Myocyte (in vitro differentiated cells): Measurements from ENCODE around the gene SARS1. TPM values are rescaled to one million over a fixed set of nuclear protein-coding genes. Genes with fewer than 3 reads are reported as not detected.

Source experiments
- DNase-seq: peaks from one replicate; pipeline ENCODE4 v3.0.0-alpha.2; 2012; ENCODE audit warnings: low read depth
- total RNA-seq: library from RNA; depleted of rRNA; stranded (reverse); fragments of >200 nt; gene quantifications from 2 replicates; pipeline ENCODE4 v1.2.3, GENCODE V29; 2014

SARS1 gene
- total RNA-seq, 1 donor from 2014 or later, result 160 TPM

GRCh38 chr1:109249654-109250401 is 36.1 kb downstream of the SARS1 start:
- DNase-seq, result no peak

DNA sequence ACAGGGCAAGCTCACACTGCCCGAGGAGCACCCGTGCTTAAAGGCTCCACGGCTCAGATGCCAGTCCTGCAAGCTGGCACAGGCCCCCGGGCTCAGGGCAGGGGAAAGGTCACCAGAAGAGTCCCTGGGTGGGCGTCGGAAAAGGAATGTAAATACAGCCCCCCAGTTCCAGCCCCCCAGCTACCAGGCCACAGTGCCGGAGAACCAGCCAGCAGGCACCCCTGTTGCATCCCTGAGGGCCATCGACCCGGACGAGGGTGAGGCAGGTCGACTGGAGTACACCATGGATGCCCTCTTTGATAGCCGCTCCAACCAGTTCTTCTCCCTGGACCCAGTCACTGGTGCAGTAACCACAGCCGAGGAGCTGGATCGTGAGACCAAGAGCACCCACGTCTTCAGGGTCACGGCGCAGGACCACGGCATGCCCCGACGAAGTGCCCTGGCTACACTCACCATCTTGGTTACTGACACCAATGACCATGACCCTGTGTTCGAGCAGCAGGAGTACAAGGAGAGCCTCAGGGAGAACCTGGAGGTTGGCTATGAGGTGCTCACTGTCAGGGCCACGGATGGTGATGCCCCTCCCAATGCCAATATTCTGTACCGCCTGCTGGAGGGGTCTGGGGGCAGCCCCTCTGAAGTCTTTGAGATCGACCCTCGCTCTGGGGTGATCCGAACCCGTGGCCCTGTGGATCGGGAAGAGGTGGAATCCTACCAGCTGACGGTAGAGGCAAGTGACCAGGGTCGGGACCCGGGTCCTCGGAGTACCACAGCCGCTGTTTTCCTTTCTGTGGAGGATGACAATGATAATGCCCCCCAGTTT is 36.9 kb downstream of the SARS1 start:
- DNase-seq, result no peak

DNA sequence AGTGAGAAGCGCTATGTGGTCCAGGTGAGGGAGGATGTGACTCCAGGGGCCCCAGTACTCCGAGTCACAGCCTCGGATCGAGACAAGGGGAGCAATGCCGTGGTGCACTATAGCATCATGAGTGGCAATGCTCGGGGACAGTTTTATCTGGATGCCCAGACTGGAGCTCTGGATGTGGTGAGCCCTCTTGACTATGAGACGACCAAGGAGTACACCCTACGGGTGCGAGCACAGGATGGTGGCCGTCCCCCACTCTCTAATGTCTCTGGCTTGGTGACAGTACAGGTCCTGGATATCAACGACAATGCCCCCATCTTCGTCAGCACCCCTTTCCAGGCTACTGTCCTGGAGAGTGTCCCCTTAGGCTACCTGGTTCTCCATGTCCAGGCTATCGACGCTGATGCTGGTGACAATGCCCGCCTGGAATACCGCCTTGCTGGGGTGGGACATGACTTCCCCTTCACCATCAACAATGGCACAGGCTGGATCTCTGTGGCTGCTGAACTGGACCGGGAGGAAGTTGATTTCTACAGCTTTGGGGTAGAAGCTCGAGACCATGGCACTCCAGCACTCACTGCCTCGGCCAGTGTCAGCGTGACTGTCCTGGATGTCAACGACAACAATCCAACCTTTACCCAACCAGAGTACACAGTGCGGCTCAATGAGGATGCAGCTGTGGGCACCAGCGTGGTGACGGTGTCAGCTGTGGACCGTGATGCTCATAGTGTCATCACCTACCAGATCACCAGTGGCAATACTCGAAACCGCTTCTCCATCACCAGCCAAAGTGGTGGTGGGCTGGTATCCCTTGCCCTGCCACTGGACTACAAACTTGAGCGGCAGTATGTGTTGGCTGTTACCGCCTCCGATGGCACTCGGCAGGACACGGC is 37.8 kb downstream of the SARS1 start:
- no peak for DNase-seq

- DNase-seq, result no peak
Observed at GRCh38 chr1:109252167-109252892, 38.6 kb downstream of the SARS1 start.

GRCh38 chr1:109252893-109253802 is 39.4 kb downstream of the SARS1 start:
- DNase-seq, result no peak

GRCh38 chr1:109253803-109254620 is 40.3 kb downstream of the SARS1 start:
- no peak for DNase-seq

GRCh38 chr1:109254621-109255096 is 40.9 kb downstream of the SARS1 start:
- no peak for DNase-seq

GRCh38 chr1:109255097-109255651 is 41.5 kb downstream of the SARS1 start:
- no peak for DNase-seq

GRCh38 chr1:109255678-109256077 is 42.0 kb downstream of the SARS1 start:
- DNase-seq, result no peak

GRCh38 chr1:109256085-109256484 is 42.4 kb downstream of the SARS1 start:
- DNase-seq, result no peak

DNA sequence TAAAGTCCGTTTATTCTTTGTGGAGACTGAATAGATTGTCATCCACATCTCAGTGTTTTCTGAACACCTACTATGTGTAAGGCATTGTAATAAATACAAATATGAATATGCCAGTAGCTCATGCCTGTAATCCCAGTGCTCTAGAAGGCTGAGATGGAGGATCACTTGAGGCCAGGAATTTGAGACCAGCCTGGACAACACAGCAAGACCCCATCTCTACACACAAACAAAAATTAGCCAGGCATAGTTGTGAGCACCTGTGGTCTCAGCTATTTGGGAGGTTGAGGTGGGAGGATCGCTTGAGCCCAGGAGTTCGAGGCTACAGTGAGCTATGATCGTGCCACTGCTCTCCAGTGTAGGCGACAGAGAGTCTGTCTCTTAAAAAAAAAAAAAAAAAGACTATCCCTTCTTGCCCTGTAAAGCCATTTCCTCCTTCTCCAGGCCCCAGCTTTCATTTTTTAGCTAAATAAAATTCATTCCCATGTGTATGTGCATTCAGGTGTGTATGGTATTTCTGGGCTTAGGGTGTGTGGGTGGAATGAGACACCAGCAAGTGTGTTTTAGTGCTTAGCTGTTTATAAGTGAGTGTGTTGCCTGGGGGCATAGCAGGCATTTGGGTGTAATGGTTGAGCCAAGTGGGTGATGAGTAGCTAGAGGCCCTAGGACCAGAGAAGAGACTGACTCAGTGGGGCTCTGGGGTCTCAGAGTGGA is 43.4 kb downstream of the SARS1 start:
- no peak for DNase-seq

DNA sequence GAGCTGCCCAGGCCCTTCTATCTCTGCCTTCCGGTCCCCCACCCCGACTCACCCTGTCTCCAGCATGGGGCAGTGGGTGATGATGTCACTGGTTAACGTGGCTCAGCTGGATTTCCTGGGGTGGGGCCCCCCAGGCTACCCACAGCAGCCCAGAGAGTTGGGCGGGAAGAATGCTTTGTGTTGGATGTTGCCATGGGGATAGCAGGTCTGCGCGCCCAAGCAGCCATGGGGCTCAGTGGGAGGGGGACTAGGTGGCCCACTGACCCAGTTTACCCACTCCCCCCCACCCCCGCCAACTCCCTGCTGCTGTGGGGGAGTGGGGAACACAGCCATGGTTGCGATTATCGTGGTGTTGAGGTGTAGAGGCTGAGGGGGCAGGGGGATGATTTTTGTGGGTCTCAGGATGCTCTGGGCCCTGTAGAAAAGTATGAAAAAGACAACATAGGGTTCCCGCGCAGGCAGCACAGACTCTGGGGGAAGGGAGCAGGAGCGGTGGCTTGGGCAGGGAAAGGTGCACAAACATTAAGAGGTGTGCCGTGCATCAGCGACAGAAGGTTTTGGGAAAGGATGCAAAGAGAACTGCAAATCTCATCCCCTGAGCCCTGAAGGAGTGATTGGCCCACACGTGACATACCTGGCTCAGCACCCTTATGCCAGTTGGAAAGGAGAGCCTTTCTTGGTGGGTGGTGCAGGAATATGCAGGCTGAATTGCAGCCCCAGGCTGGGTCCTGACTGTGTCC is 44.1 kb downstream of the SARS1 start:
- DNase-seq, result no peak

GRCh38 chr1:109258481-109259466 is 45.1 kb downstream of the SARS1 start:
- DNase-seq, result no peak

DNA sequence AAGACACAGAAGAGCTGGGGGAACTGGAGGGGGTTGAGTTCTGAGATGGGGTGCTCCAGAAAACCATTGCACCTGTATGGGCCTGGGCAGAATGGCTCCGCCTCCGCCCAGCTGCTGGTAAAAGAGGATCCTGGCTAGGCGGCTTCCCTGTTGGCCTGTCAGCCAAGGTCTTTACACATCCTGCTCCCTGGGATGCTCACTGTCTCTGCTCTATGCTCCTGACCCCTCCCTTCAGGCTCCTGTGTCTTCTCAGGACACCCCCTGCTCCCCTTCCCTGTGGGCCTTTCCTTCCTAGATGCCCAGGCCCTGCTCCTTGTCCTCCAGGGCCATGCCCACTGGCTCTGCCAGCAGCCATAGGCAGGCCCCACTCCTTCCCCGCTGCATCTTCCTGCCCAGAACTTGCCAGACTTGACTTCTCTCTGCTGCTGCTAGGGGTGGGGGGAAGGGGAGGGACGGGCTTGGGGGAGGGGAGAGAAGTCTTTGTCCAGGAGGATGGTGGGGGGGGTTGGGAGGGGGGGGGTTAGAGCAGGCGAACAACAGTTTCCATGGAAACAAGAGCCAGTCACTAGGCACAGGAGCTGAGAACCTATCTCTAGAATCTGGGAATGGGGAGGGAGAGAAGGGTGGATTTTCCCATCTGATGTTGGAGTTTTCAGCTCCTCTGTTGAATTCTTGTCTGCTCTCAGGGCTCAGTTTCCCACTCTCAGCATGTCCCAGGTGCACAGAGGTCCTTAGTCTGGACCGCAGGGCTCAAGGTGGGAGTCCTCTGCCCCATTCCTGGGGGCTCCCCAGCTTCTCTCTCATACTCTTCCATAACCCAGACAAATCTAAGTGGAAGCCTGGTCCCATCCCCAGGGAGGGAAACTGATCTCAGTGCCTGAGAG is 46.2 kb downstream of the SARS1 start:
- no peak for DNase-seq

GRCh38 chr1:109261006-109261405 is 47.3 kb downstream of the SARS1 start:
- no peak for DNase-seq
